ENCODE results near the gene NCS1.

NCS1 gene

DNA sequence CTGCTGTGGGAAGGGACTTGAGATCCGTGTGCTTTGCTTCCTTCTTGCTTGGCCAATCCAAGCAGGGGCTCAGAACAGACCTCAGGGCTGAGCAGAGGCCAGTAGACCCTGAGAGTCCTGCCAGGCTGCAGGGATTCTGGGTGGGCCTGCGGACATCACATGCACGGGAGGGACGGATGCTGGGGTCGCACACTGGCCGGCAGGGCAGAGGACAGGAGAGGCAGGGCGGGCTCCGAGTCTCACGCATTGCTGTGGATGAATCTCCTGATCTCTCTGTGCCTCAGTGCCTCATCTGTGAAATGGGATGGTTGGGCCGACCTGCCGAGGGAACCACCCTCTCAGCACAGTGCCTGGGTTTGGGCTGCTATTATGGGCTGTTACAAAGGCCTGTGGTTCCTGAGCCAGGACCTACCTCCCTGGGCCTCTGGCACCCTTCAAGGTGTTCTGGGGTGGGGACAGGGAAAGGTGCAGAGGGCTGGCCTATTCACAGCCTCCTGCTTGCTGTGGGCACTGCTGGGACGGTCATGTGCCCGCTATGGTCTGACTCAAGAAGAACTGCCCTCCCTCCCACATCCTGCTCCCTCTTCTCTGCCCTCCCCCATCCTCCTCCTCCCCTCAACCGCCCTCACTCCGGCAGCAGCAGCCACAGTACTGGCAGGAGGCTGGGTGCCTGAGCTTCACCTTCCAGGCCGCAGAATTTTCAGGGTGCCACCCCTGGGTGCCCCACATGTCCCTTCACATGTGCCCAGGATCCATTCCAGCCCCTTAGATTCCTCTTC, 43.3 kb downstream of the NCS1 start:
- DNase-seq (ENCODE audit: low spot score), result no peak

DNA sequence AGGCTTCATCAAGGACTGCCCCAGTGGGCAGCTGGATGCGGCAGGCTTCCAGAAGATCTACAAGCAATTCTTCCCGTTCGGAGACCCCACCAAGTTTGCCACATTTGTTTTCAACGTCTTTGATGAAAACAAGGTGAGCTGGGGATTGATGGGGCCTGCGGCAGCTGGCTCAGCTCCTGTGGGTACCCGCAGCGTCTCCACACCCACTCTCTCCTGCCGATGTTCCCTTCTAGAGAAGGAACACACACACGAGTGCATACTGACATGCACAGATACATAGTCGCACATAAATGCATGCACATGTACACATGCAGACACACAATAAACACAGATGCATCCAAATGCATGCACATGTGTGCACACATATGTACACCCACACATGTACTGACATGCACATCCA, 45.6 kb downstream of the NCS1 start:
- DNase-seq (ENCODE audit: low spot score), result no peak

DNA sequence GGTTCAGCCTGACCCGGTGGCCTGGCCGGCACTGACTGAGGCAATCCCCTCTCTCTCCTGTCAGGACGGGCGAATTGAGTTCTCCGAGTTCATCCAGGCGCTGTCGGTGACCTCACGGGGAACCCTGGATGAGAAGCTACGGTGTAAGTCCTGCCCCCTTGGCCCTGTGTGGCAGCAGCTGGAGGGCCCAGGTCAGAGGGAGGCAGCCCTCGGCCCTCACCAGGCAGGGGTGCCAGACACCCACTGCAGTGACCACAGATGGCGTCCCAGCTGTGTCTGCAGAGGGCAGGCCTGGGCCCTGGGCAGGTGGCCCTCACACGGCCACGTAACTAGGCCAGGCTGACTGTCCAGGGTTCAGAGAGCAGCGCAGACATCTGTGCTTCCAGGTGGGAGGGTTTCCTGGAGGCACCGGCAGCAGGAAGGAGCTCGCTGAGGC, 47.5 kb downstream of the NCS1 start:
- DNase-seq (ENCODE audit: low spot score), result no peak

DNA sequence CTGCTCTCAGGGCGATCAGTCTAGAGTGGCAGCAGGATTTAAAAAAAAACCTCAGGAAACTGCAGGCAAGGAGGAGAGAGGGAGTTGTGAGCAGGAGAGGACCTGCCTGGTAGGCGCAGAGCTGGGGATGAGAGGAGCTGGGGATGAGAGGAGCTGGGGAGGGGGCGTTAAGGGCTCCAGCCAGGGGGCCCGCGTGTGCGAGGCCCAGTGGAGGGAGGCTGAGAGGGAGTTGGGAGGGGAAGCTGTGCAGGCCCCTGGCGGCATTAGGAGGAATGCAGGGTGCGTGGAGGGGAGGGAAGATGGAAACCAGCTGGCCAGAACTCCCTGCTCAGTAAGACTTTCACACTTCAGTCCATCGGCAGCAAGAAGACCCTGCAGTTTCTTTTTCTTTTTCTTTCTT, 48.1 kb downstream of the NCS1 start:
- DNase-seq (ENCODE audit: low spot score), result no peak

DNA sequence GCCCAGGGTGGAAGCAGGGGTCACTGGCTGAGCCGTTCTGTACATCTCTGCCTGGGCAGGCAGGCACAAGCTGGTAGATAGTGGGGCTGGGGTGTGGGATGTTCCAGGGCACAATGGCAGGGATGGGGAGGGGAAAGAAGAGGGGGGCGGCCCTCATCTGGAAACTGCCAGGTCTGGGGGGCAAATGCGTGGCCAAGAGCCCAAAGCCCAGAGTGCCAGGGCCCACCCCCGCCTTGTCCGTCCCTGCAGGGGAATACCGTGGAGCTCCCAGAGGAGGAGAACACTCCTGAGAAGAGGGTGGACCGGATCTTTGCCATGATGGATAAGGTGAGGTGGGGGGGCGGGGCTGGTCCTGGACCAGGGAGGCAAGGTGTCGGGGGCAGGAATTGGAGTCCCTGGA, 50.6 kb downstream of the NCS1 start:
- no peak for DNase-seq (ENCODE audit: low spot score)

DNA sequence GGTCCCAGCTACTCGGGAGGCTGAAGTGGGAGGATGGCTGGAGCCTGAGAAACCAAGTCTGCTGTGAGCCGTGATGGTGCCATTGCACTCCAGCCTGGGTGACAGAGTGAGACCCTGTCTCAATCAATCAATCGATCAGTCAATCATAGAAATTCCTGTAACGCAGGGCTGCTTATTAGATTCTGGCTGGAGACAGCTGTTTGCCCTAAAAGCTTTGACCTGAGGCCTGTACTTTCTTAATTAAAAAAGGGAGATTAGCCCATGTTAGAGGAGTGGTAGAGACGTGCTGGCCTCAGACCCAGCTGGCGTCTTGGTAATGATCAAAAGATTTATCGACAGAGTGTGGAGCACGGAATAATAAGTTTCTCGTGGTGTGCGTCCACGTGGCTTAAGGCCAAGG, 52.9 kb downstream of the NCS1 start:
- DNase-seq (ENCODE audit: low spot score), result no peak

DNA sequence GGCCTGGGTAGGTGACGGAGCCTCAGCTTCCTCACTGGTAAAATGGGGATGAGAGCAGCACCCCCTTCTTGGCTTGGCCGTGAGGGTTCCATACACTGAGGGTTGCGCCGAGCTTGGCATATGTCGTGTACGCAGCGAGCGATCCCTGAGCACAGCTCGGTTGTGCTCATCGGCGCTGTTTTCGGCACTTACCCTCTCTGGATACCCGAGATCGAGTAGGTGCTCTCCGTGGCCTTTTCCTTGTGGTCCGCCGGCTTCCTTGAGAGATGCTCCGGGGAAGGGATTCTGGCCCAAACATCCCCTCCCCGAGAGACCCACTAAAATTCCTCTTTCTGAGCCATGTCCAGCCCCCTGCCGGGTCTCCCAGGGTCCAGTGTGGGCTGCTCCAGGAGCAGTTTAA, 53.4 kb downstream of the NCS1 start:
- DNase-seq (ENCODE audit: low spot score), result no peak

DNA sequence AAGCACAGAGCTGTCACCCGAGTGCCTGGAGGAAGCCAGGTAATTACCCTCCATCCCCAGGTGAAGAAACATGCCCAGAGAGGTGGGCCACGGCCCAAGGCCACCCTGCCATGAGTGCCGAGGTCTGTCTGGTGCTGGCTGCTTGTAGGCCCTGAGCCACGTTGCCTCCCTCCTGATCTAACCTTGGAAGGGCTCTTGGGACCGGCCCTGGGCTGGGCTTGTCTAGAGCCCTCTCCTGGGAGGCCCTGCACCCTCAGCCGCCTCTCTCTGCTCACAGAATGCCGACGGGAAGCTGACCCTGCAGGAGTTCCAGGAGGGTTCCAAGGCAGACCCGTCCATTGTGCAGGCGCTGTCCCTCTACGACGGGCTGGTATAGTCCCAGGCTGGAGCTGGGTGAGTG, 53.9 kb downstream of the NCS1 start:
- no peak for DNase-seq (ENCODE audit: low spot score)

DNA sequence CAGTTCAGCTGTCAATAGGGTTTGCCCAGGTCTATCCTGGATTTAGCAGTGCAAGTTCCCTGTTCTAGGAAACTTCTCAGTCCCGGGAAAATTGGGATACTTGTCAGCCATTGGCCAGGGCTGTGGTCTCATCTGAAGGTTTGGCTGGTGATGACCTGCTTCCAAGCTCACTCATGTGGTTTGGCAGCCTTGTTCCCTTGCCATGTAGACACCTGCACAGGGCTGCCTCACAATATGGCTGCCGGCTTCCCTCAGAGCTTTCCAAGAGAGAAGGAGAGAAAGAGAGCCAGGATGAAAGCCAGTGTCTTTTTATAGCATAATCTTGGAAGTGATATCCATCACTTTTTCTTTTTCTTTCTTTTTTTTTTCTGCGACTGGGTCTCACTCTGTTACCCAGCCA, 55.6 kb downstream of the NCS1 start:
- DNase-seq (ENCODE audit: low spot score), result no peak

DNA sequence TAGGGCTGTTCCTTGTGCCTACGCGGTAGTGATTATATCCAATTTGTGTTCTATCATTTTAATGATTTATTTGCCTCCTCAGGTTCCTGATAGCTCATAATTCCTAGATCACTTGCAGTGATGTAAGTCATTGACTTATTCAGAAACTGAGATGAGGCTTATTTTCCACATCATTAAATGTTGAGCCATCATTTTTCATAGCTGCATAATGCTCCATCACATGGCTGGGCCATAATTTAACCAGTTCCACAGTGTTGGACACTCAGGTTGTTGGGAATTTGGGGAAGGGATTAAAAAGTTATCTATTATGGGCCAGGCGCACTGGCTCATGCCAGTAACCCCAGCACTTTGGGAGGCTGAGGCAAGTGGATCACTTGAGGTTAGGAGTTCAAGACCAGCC, 57.6 kb downstream of the NCS1 start:
- DNase-seq (ENCODE audit: low spot score), result no peak

DNA sequence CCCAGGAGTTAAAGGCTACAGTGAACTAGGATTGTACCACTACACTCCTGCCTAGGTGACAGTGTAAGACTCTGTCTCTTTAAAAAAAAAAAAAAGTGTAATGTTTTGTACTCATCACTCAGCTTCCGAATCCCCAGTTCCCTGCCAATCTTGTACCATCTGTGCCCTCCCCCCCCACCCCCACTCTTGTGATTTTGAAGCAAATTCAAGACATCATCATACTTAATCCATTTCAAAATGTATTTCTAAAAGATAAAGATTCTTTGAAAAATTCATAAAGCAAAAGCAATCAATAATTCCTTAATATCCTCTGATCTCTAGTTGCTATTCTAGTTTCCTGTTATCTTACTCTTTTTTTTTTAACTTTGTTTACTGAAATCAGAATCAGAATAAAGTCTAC, 58.4 kb downstream of the NCS1 start:
- DNase-seq (ENCODE audit: low spot score), result no peak

DNA sequence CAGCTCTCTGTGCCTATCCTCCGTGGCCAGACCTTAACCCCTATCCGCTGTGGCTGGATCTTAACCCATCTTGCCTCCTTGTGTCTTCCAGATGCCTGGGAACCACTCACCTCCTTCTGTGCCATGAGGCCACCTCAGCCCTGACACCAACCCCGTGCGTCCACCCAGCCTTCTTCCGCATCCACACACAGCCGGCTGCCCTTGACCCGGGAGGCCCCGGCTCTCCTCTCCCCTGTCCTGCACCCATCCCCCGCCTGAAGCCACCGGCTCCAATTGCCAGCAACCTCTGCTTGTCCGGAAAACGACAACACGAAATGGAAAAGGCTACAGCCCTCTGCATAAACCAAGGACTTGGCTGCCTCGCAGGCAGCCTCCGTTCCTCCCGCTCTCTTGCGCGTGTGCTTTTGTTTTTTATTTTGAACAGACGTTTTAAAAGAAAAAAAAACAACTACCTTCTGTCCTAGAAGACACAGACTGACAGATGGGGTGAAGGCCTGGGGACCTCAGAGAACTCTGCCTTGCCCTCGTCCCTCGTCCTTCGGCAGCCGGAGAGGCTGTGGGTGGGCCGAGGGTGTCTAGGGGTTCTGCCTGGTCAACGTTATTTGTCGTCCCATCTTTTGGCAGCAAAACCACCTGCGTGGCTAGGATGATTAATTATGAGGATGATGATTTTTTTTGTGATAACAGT, 60.8 kb downstream of the NCS1 start:
- DNase-seq (ENCODE audit: low spot score), result no peak

DNA sequence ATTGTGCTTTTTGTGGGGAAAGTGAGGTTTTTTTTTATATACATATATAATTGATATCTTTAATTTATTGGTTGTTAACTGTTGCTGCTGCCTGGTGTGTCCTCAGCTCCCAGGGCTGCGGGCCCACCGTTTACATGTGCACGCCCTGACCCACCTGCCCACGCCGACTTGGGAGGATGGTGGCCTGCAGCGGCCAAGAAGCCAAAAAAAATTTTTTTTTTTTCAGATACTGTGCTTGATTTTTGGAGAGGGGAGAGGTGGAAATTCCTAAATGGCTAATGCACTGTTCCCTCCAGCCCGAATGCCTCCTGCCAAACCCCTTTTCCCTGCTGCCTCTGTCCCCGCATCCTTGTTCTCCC, 61.4 kb downstream of the NCS1 start:
- no peak for DNase-seq (ENCODE audit: low spot score)

DNA sequence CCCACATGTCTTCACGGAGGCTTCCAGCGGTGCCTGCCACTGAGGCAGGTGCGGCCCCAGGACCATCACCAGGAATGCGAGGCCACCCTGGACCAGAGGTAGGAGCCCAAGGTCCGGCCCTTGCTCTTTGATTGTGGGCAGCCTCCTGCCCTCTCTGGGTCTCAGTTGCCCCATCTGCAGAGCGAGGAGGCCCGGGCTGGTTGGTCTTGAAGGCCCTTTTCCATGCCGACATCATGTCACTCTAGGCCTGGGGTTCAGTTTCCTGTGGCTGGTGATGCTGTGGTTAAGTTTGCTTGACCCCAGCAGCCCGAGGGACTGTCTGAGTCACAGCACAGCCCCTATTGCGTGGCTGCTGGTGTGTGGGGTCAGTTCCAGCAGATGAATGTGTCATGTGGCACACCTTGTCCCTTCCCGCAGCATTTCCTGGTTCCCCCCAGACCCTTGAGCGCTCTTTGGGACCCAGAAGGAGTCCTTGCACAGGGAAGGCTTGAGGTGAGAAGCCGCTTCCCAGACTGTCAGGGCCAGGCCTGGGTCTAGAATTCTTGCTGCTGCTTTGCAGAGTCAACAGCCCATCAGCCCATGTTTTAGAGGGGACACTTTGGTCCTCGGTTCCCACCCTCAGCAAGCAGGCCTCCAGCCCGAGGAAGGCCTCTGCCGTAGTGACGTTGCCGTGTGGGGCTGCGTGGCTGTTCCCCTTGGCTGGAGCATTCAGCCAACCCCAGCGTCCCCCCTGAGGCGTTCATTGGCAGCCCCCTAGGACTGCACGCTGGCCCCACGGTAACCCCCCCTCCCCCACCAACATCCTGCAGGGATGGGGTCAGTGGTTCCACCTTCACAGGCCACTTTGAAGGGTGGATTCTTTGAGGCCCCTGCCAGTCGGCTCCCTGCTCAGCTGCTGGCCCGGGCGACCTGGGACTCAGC, 62.4 kb downstream of the NCS1 start:
- DNase-seq (ENCODE audit: low spot score), result no peak

DNA sequence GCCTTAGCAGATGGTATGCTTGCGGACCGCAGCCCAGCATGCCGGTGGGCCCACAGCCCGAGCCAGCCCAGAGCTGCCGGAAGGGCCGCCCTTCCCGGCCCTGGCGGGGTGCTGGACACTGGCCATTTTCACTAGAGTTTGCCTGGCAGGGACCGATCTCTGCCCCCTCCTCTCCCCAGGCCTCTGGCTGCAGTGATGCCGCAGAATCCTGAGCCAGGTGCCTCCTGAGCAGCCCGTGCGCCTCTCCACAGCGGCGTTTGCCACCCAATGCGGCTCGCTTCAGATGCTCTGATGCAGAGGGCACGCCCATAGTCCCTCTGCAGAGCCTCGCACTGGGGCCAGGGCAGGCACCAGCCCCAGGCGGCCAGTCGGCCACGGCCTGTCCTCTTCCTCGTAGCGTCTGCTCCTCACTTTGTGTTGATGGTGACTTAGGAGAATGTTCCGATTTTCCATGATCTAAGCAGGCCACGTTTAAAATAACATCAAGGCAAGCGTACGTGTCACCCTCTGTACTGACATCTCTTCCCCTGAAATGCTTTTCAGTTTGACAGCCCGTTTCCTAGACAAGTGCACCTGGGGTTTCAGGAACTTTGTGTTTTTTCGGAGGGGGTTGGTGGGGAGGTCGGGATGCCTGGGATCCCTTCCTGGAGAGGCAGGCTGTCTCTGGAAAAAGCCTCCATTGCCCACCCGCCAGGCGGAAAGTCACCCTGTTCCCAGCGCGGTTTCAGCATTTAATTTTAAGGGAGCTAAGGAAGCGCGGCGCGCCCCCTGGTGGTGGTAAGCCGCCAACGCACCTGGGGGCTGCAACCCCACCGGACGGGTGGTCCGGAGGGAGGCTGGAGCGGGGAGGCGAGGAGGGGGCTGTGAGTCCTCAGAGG, 63.6 kb downstream of the NCS1 start:
- DNase-seq (ENCODE audit: low spot score), result peak; percentile 66

DNA sequence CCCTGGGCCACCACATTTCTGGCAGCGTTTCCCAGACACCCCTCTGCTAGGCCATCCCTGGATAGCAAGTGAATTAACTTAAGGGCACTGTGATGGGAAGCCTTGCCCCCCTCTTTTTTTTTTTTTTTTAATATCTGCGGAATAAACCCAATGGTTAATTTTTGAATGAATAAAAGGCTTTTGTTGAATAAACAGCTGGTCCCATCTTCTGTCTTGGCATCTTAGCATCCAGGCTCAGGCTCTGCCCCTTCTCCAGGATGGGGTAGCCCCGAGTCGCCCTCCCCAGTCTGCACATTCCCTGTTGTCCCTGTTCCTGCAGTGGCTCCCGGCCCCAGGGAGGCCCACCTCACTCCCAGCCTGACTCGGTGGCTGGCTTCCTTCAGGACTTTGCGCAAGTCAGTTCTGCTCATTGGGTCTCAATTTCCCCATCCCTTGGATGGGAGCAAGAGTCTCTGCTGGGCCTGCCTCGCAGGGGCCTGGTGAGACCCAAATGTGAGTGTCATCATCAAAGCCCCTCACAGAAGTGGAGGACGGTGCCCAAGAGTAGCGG, 64.3 kb downstream of the NCS1 start:
- no peak for DNase-seq (ENCODE audit: low spot score)

DNA sequence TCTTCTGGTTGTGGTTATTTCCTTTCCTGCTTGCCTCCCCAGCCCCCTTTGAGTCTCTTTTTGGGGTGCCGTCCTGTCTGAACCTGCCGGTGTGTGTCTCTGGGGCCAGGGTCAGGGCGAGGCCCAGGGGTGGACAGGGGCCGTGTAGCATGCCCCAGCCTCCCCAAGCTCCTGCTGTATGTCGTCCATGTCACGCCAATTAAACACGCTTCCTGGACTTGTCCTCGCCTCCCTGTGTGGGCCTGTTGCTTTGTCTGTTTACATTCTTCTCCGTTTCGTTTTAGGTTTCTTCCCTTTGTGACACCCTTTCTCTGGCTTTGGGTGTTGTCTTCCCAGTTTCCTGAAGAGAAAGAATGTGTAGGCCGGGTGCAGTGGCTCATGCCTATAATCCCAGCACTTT, 64.9 kb downstream of the NCS1 start:
- no peak for DNase-seq (ENCODE audit: low spot score)

DNA sequence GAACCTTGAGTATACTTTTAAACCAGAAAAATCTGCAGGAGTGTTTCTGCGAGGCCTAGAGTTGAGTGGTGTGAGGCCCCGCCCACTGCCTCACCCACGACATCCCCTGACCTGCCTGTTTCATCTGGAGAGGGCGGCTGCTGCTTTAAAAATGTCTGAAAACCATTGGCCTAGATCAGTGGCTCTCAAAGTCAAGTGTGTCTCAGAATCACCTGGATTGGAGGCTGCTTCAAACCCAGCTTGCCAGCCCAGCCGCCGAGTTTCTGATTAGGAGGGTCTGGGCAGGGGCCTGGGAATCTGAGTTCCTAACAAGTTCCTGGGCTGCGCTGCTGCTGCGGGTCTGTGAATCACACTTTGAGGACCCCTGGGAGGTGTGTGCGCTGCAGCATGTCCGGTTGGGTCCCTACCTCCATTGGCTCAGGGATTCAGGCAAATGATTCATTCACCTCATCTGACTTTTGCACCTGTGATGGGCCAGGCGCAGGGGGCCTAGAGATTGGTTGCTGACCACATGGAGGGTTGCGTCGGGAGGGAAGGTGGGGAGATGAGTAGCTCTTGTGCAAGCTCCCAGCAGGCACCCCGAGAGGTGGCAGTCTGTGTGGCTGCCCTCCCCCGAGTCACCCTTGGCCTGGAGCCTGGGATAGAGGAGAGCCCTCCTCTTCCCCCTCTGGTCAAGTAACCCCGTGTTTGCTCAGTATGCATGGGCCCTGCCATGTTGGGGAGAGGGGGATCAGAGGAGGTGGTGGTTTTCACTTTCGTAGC, 65.7 kb downstream of the NCS1 start:
- no peak for DNase-seq (ENCODE audit: low spot score)

DNA sequence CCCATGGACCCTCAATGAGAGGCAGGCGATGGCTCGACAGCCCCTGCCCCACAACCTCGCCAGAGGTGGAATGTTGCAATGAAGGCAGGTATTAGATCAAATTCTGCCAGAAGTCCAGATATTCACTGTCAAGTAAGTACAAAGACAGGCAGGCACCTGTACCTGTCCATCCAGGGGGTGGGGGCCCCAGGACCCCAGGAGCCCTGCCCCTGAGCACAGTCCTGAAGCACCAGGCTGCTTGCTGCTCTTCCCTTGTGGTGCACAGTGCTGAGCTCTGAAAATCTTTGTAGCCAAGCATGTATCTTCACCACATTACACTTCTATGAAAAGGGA, 67.1 kb downstream of the NCS1 start:
- DNase-seq (ENCODE audit: low spot score), result no peak

DNA sequence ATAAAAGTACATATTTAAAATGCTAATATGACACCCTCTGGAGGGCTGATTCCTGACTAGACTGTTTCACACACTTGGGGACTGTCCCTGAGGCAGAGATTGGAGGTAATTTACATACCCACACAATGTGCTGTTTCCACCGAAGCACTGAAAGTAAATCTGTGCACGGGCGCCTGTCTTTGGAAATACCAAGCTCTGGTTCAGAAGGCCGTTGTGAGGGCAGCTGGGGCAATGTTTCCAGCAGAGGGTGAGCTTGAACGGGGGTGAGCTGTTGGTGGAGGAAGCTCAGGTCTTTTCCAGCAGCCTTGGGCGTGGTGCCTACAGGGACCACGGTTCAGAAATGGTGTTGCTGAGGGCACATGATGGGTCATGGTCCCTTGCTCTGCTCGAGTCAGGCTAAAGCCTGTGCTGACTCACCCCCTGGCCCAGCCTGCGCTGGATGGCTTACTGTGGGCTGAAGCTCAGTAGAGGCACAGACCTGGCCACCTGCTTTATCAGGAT, 67.6 kb downstream of the NCS1 start:
- DNase-seq (ENCODE audit: low spot score), result peak; percentile 69
